Spinal cord (tissue), 10 donors: ENCODE results near the gene IGLL5. TPM values are rescaled to one million over a fixed set of nuclear protein-coding genes. Genes with fewer than 3 reads are reported as not detected.

Experiments used
- DNase-seq, 6 donors: peaks; one replicate each; pipeline versions ENCODE4 v3.0.0 to v3.0.0-alpha.2; 2013 to 2015; ENCODE audit warnings: low spot score in 6 of 6, low read depth in 4 of 6
- H3K27ac ChIP-seq: one replicate; pipeline ENCODE4 v1.5.1; 2013; ENCODE audit warnings: low read depth, low read length, control low read depth
- H3K27me3 ChIP-seq: one replicate; pipeline ENCODE4 v1.6.1; 2013; ENCODE audit warnings: low read length; ENCODE audit not compliant: control insufficient read depth, insufficient read depth
- H3K36me3 ChIP-seq: one replicate; pipeline ENCODE4 v1.6.1; 2013; ENCODE audit warnings: low read length; ENCODE audit not compliant: control insufficient read depth, insufficient read depth
- H3K4me1 ChIP-seq: one replicate; pipeline ENCODE4 v1.6.1; 2013; ENCODE audit warnings: low read length; ENCODE audit not compliant: control insufficient read depth, insufficient read depth
- H3K4me3 ChIP-seq: one replicate; pipeline ENCODE4 v1.5.1; 2013; ENCODE audit warnings: low read depth, low read length, control low read depth
- H3K9me3 ChIP-seq: one replicate; pipeline ENCODE4 v1.6.1; 2013; ENCODE audit warnings: low read length; ENCODE audit not compliant: control insufficient read depth, insufficient read depth
- WGBS: methylation state at CpG from one replicate; pipeline ENCODE4 v1.1.5; 2013; ENCODE audit warnings: missing lambda C conversion rate; ENCODE audit not compliant: insufficient coverage; 5-methylcytosine and 5-hydroxymethylcytosine counted together
- long read RNA-seq, 4 donors: transcript quantifications; one replicate each; lab custom pipeline, GENCODE V29; 2026
- polyA plus RNA-seq, 2 donors: library from polyadenylated mRNA; unstranded; fragments of 120-200 nt; gene quantifications; one replicate each; pipeline ENCODE4 v1.2.1, GENCODE V29; 2013; ENCODE audit not compliant: insufficient read length in 2 of 2
- total RNA-seq, 2 donors: library from RNA; depleted of rRNA in 1 of 2; stranded (reverse); fragments of 120-200 nt in 1 of 2; fragments of >200 nt in 1 of 2; gene quantifications; one replicate each; pipeline versions ENCODE4 v1.2.3 to v1.2.4, GENCODE V29; 2013 to 2014
- donor health status: healthy.

The IGLL5 gene
- total RNA-seq (under 1 TPM in 1 of 2 donors, not detected in 1; 0.99 TPM), polyA plus RNA-seq (not detected)
- long read RNA-seq, donor 1: 0 reads
- long read RNA-seq, donor 2: 0 reads
- long read RNA-seq, donor 3: 0 reads
- long read RNA-seq, donor 4: 0 reads

DNA sequence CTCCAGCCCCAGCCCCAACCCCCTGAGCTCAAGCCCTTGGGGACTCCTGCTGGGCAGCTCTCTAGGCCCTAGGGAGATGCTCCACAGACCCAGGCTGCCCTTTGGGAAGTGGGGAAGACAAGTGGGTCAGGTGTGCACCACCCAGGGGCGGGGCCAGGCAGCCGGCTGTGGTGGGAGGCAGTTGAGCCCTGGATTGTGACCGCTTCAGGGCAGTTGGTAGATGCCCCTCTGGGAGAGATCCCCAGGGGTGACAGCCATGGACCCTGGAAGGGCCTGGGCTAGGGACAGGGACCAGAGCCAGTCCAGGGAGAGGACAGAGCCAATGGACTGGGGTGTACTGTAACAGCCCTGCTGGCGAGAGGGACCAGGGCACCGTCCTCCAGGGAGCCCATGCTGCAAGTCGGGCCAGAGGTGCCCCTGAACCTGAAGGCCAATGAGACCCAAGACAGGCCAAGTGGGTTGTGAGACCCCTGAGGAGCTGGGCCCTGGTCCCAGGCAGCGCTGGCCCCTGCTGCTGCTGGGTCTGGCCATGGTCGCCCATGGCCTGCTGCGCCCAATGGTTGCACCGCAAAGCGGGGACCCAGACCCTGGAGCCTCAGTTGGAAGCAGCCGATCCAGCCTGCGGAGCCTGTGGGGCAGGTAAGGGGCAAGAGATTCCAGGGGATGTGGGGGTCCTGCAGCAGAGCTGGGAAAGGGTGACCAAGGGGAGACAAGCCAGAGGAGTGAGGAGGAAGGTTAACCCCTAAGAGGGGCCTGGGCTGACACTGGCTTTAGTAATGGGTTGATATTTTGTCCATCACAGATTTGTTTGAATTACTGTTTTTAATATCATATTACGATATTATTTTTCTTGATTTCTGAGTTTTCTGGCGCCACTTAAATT lies at the start of gene IGLL5:
Gene IGLL5, plus strand, starts transcription at position 196 of the 883 bp plus-strand sequence. Its CDS starts 238 bp downstream, at position 434.
- no peaks in the 10 kb centered on the region for H3K9me3 ChIP-seq
- no peak for DNase-seq
- no peaks in the 10 kb centered on the region for H3K27me3 ChIP-seq
- no peak within 1 kb of the TSS for H3K27ac ChIP-seq
- WGBS: 86% methylated on average over 13 of the region's 15 CpGs
- H3K4me3 ChIP-seq: no peak within 1 kb of the TSS
- H3K4me1 ChIP-seq: no peaks in the 10 kb centered on the region
- no peaks in the 10 kb centered on the region for H3K36me3 ChIP-seq

- DNase-seq: no peak
- WGBS: 92% methylated on average over 4 of the region's 5 CpGs
- Histone ChIP-seq H3K4me1 (no peaks in the 10 kb centered on the region), H3K27ac (no peak overlapping the region), H3K36me3 (no peaks in the 10 kb centered on the region), H3K9me3 (no peaks in the 10 kb centered on the region), H3K4me3 (no peak overlapping the region), H3K27me3 (no peaks in the 10 kb centered on the region)
Observed at GRCh38 chr22:22838148-22838786, 49.3 kb upstream of the IGLL5 start.

DNA sequence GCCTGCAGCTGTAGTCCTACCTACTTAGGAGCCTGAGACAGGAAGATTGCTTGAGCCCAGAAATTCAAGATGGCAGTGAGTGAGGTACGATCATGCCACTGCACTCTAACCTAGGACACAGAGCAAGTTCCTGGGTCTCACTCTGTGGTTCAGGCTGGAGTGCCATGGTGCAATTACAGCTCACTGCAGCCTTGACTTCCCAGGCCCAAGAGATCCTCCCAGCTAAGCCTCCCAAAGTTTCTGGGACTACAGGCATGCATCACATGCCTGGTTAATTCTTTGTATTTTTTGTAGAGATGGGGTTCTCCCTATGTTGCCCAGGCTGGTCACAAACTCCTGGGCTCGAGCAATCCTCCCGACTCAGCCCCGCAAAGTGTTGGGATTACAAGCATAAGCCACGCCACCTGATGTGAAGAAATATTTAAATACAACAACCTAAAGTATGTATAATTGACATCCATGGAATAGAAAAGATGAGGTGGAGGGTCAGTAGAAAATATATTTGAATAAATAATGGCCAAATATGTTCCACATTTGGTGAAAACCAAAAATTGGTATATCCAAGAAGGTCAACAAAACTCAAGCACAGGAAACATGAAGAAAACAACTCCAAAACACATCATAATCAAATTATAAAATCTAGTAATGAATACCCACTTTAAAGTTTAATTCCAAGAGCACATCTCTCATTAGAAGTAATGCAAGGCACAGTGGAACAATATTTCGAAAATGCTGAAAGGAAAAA lies 47.9 kb upstream of the IGLL5 start:
- no peaks in the 10 kb centered on the region for H3K4me1 ChIP-seq
- H3K4me3 ChIP-seq: no peak overlapping the region
- no peak for DNase-seq
- WGBS: 86% methylated on average over 1 of the region's 6 CpGs
- H3K27me3 ChIP-seq: no peaks in the 10 kb centered on the region
- H3K9me3 ChIP-seq: no peaks in the 10 kb centered on the region
- H3K36me3 ChIP-seq: no peaks in the 10 kb centered on the region
- no peak overlapping the region for H3K27ac ChIP-seq

DNA sequence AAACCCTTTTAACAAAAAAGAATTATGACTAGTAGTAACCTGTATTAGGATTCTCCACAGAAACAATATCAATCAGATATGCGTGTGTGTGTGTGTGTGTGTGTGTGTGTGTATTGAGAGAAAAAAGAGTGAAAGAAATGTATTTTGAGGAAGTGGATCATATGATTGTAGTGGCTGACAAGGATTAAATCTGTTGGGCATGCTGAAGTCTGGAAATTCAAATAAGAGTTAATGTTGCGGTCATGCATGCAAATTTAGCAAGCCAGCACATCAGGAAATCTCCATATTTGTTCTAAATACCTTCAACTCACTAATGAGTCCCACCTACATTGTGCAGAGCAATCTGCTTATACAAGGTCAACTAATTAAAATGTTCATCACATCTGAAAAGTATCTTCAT lies 46.8 kb upstream of the IGLL5 start:
- Histone ChIP-seq H3K27me3 (no peaks in the 10 kb centered on the region), H3K36me3 (no peaks in the 10 kb centered on the region), H3K4me1 (no peaks in the 10 kb centered on the region), H3K9me3 (no peaks in the 10 kb centered on the region), H3K27ac (no peak overlapping the region), H3K4me3 (no peak overlapping the region)
- no CpG with 5 or more reads among the region's 2 CpGs for WGBS
- no peak for DNase-seq

GRCh38 chr22:22841598-22841997 lies 46.0 kb upstream of the IGLL5 start:
- H3K4me1 ChIP-seq: no peaks in the 10 kb centered on the region
- H3K9me3 ChIP-seq: no peaks in the 10 kb centered on the region
- no peak for DNase-seq
- no peak overlapping the region for H3K27ac ChIP-seq
- no peaks in the 10 kb centered on the region for H3K27me3 ChIP-seq
- no peak overlapping the region for H3K4me3 ChIP-seq
- no peaks in the 10 kb centered on the region for H3K36me3 ChIP-seq

DNA sequence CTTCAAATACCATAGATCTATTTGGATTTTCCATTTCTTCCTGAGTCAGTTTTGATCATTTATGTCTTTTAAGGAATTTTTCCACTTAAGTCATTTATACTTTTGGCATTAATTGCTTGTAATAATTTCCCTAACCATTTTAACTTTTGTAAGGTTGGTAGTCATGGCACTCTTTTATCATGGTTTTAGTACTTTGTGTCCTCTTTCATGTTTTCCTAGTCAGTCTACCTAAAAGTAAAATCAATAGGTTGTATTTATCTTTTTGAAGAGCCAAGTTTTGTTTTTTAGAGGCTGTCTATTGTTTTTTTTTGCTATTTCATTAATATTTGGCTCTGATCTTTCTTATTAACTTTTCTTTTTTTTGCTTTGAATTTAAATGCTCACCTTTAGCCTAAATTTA lies 45.5 kb upstream of the IGLL5 start:
- Histone ChIP-seq H3K36me3 (no peaks in the 10 kb centered on the region), H3K4me1 (no peaks in the 10 kb centered on the region), H3K9me3 (no peaks in the 10 kb centered on the region), H3K27ac (no peak overlapping the region), H3K4me3 (no peak overlapping the region), H3K27me3 (no peaks in the 10 kb centered on the region)
- no peak for DNase-seq

GRCh38 chr22:22843848-22844247 lies 43.8 kb upstream of the IGLL5 start:
- no peak for DNase-seq
- no peaks in the 10 kb centered on the region for H3K4me1 ChIP-seq
- H3K4me3 ChIP-seq: no peak overlapping the region
- no CpG with 5 or more reads among the region's 1 CpG for WGBS
- no peaks in the 10 kb centered on the region for H3K9me3 ChIP-seq
- no peaks in the 10 kb centered on the region for H3K36me3 ChIP-seq
- H3K27me3 ChIP-seq: no peaks in the 10 kb centered on the region
- H3K27ac ChIP-seq: no peak overlapping the region

- no peaks in the 10 kb centered on the region for H3K9me3 ChIP-seq
- no peaks in the 10 kb centered on the region for H3K4me1 ChIP-seq
- WGBS: no CpG with 5 or more reads among the region's 2 CpGs
- no peak overlapping the region for H3K4me3 ChIP-seq
- no peak overlapping the region for H3K27ac ChIP-seq
- DNase-seq: no peak
- H3K27me3 ChIP-seq: no peaks in the 10 kb centered on the region
- H3K36me3 ChIP-seq: no peaks in the 10 kb centered on the region
Observed at GRCh38 chr22:22847241-22847640, 40.4 kb upstream of the IGLL5 start.

DNA sequence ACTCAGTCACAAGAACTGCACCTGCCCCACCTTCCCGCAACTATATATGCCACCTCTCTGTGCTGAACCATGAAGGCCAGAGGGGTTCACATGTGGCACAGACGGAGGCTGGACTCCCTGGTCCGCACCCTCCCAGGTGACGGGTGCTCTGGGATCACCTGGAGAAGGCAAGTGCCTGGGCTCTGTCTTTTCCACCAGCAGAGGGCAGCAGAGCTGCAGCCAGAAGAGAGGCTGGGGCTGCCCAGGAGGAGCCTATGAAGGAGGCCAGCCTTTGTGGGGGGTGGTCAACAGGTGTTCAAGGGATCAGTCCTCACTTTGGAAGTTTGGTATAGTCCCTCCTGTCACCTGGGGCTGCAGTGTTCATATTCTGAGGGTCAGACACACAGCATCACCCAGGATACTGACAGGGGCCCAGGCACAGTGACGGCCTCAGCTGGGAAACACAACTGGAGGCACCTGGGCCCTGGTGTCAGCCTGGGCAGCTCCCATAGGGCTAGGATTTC lies 39.2 kb upstream of the IGLL5 start:
- Histone ChIP-seq H3K36me3 (no peaks in the 10 kb centered on the region), H3K4me3 (no peak overlapping the region), H3K4me1 (no peaks in the 10 kb centered on the region), H3K9me3 (no peaks in the 10 kb centered on the region), H3K27ac (no peak overlapping the region), H3K27me3 (no peaks in the 10 kb centered on the region)
- 23% methylated on average over 5 of the region's 5 CpGs for WGBS
- peak in 4 of 6 donors; percentile 20 to 62 (median 40) for DNase-seq
